Measurements from ENCODE around the gene EDAR. TPM values are rescaled to one million over a fixed set of nuclear protein-coding genes. Genes with fewer than 3 reads are reported as not detected.

Gene EDAR
- total and polyA plus RNA-seq, 10 of the 15 experiments (the other 5 are each of a cell fraction or from before 2014, with no cell fraction given) = 0.04 TPM; not detected in 9

DNA sequence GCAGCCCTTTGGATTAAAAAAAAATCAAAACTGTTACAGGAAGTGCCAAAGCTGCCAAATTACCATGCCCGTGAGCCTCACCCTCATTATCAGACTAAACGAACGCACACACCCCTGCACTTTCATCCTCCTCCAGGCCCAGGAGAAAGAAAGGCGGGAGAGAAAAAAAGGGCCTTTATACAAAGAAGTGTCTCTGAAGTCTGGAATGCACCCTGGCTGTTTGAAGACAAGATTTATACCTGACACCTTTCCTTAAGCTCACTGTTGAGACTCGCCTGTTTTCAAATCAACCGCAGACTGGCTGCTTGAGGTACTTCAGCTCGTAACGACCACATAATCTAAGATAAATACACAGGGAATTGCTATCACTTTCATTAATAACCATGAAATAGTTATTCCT is 31.0 kb downstream of the EDAR start:
- ChIA-PET SMC1A (ENCODE audit: uncharacterized antibody, unreplicated experiment) (no interaction called here), CTCF (interaction anchor here (0.7 kb wide), 1 partner anchor 449 kb away, joined by 3 read pairs; no protein-coding TSS in a partner anchor), RAD21 (ENCODE audit: unreplicated experiment) (no interaction called here), POLR2A (no interaction called here)
- H3K4me1 ChIP-seq (ENCODE audit: control insufficient read depth, insufficient read depth, low read length) = no peaks in the 10 kb centered on the region
- intact Hi-C loops (cut with micrococcal nuclease; ENCODE audit: unreplicated experiment) (no loop called here), in situ Hi-C loops (cut with MboI) (no loop called here)
- no peak for TF ChIP-seq YBX1 (IDR thresholded peaks at IDR 0.05)
- TF ChIP-seq BHLHE40 (IDR thresholded peaks at IDR 0.05; ENCODE audit: borderline replicate concordance in 1 of 2, low read depth in 2 of 2, low read length in 1 of 2) = no peak
- TF ChIP-seq, protein P1, sequence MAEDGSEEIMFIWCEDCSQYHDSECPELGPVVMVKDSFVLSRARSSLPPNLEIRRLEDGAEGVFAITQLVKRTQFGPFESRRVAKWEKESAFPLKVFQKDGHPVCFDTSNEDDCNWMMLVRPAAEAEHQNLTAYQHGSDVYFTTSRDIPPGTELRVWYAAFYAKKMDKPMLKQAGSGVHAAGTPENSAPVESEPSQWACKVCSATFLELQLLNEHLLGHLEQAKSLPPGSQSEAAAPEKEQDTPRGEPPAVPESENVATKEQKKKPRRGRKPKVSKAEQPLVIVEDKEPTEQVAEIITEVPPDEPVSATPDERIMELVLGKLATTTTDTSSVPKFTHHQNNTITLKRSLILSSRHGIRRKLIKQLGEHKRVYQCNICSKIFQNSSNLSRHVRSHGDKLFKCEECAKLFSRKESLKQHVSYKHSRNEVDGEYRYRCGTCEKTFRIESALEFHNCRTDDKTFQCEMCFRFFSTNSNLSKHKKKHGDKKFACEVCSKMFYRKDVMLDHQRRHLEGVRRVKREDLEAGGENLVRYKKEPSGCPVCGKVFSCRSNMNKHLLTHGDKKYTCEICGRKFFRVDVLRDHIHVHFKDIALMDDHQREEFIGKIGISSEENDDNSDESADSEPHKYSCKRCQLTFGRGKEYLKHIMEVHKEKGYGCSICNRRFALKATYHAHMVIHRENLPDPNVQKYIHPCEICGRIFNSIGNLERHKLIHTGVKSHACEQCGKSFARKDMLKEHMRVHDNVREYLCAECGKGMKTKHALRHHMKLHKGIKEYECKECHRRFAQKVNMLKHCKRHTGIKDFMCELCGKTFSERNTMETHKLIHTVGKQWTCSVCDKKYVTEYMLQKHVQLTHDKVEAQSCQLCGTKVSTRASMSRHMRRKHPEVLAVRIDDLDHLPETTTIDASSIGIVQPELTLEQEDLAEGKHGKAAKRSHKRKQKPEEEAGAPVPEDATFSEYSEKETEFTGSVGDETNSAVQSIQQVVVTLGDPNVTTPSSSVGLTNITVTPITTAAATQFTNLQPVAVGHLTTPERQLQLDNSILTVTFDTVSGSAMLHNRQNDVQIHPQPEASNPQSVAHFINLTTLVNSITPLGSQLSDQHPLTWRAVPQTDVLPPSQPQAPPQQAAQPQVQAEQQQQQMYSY (CRISPR knock-in tag; IDR thresholded peaks at IDR 0.05) = no peak
- TF ChIP-seq, protein P2, sequence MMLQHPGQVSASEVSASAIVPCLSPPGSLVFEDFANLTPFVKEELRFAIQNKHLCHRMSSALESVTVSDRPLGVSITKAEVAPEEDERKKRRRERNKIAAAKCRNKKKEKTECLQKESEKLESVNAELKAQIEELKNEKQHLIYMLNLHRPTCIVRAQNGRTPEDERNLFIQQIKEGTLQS (IDR thresholded peaks at IDR 0.05; ENCODE audit: borderline replicate concordance, extremely low read depth, low read depth, low read length) = no peak
- no peak for TF ChIP-seq EED (IDR thresholded peaks at IDR 0.05; ENCODE audit: low read depth)
- no peak for TF ChIP-seq NFIC (IDR thresholded peaks at IDR 0.05; ENCODE audit: low read depth, low read length)
- TF ChIP-seq FOXK2 (IDR thresholded peaks at IDR 0.05) = no peak
- no peak overlapping the region for H3K9ac ChIP-seq (ENCODE audit: control insufficient read depth, insufficient read depth, low read length)
- H4K20me1 ChIP-seq (ENCODE audit: control insufficient read depth, insufficient read depth) = no peaks in the 10 kb centered on the region
- no peak overlapping the region for H3K4me3 ChIP-seq
- DNase-seq (ENCODE audit: low read depth, low spot score) = no peak
- ATAC-seq = no peak
- H3K79me2 ChIP-seq (ENCODE audit: control insufficient read depth, insufficient read depth, low read length) = no peaks in the 10 kb centered on the region
- FAIRE-seq = no peak
- H3K27ac ChIP-seq (ENCODE audit: control insufficient read depth, insufficient read depth) = no peak overlapping the region
- no peak overlapping the region for H2AFZ ChIP-seq (ENCODE audit: control insufficient read depth, low read depth, low read length)
- peaks cover 0 to 3% of the 10 kb centered on the region in 2 experiments; a peak in 3 of 4 replicates for H3K27me3 ChIP-seq (replicated peaks in 1 of 2; ENCODE audit: control insufficient read depth in 2 of 2, insufficient read depth in 2 of 2, low read length in 1 of 2)
- no peaks in the 10 kb centered on the region for H3K36me3 ChIP-seq (ENCODE audit: control insufficient read depth in 2 of 2, insufficient read depth in 2 of 2, low read length in 1 of 2)
- 39% methylated on average over 8 of the region's 8 CpGs for WGBS (ENCODE audit: insufficient coverage, insufficient replicate concordance, low lambda C conversion rate, missing lambda C conversion rate)
- no peaks in the 10 kb centered on the region for H3K9me3 ChIP-seq (replicated peaks; ENCODE audit: control insufficient read depth, insufficient read depth, low read length)
- no peak overlapping the region for H3K4me2 ChIP-seq (ENCODE audit: control insufficient read depth, insufficient read depth)
- BruUV-seq (replicated peaks) = no TSS peak
